Renal cortex interstitium (tissue), 15 donors: ENCODE measurements around the gene DAGLA. TPM values are rescaled to one million over a fixed set of nuclear protein-coding genes. Genes with fewer than 3 reads are reported as not detected.
"Not testable (repeated sequence)": the region's sequence is repeated elsewhere in the genome, so short reads cannot be mapped to it uniquely, and the experiment has no call there.

Source experiments
- DNase-seq, 11 donors: peaks; one replicate each; pipeline ENCODE4 v3.0.0-alpha.2; 2013; ENCODE audit warnings: low read depth in 9 of 11, low spot score in 4 of 11; ENCODE audit errors: extremely low read depth in 1 of 11
- long read RNA-seq, 16 experiments: transcript quantifications; one replicate each; lab custom pipeline, GENCODE V29; 2026
- polyA plus RNA-seq, 3 donors: library from polyadenylated mRNA; unstranded; fragments of 120-200 nt; gene quantifications; one replicate each; pipeline ENCODE4 v1.2.1, GENCODE V29; 2013; ENCODE audit not compliant: insufficient read length in 3 of 3

The DAGLA gene
- 1 to 10 TPM; 3.2 to 4.6 (median 4.4) TPM for polyA plus RNA-seq
- long read RNA-seq, donor 1, partial matches to known transcripts: 0 of 9 reads
- long read RNA-seq, donor 1, other reads (novel, unspliced or antisense): 9 of 9 reads
- long read RNA-seq, donor 2, partial matches to known transcripts: 25 of 43 reads
- long read RNA-seq, donor 2, other reads (novel, unspliced or antisense): 18 of 43 reads
- long read RNA-seq, donor 3: 0 reads
- long read RNA-seq, donor 4: 0 reads
- long read RNA-seq, donor 5: 0 reads
- long read RNA-seq, donor 6, partial matches to known transcripts: 0 of 10 reads
- long read RNA-seq, donor 6, other reads (novel, unspliced or antisense): 10 of 10 reads
- long read RNA-seq, donor 7: 0 reads
- long read RNA-seq, donor 8, partial matches to known transcripts: 19 of 19 reads
- long read RNA-seq, donor 8, other reads (novel, unspliced or antisense): 0 of 19 reads
- long read RNA-seq, donor 9: 0 reads
- long read RNA-seq, donor 10: 0 reads
- long read RNA-seq, donor 11, full-length matches to known transcripts: 1 of 1 reads
- long read RNA-seq, donor 11, partial matches to known transcripts: 0 of 1 reads
- long read RNA-seq, donor 11, other reads (novel, unspliced or antisense): 0 of 1 reads
- long read RNA-seq, donor 12: 0 reads
- long read RNA-seq, donor 13: 0 reads
- long read RNA-seq, donor 14: 0 reads
- long read RNA-seq, donor 15: 0 reads
- long read RNA-seq, donor 16, full-length matches to known transcripts: 1 of 69 reads
- long read RNA-seq, donor 16, partial matches to known transcripts: 43 of 69 reads
- long read RNA-seq, donor 16, other reads (novel, unspliced or antisense): 25 of 69 reads

GRCh38 chr11:61679893-61680621 lies at the start of gene DAGLA:
Gene DAGLA (plus strand): TSS chr11:61680391. CDS start chr11:61720156, 39,765 bp downstream.
- DNase-seq: peak in 5 of 11 donors; percentile 53 to 68 (median 63)

- DNase-seq: no peak
These were observed 48.1 kb upstream of the DAGLA start for GRCh38 chr11:61632096-61632495.

- no peak for DNase-seq
These were observed 44.9 kb upstream of the DAGLA start for GRCh38 chr11:61635304-61635703.

GRCh38 chr11:61635787-61636186 lies 44.4 kb upstream of the DAGLA start:
- no peak for DNase-seq

- DNase-seq: no peak
These were observed 43.5 kb upstream of the DAGLA start for GRCh38 chr11:61636676-61637075.

GRCh38 chr11:61637277-61637676 lies 42.9 kb upstream of the DAGLA start:
- no peak for DNase-seq

GRCh38 chr11:61639816-61640443 lies 40.3 kb upstream of the DAGLA start:
- DNase-seq: no peak

- no peak for DNase-seq
These were observed 38.0 kb upstream of the DAGLA start for GRCh38 chr11:61642162-61642561.

- DNase-seq: no peak
These were observed 34.9 kb upstream of the DAGLA start for GRCh38 chr11:61645179-61645868.

GRCh38 chr11:61647529-61647928 lies 32.7 kb upstream of the DAGLA start:
- DNase-seq: no peak

GRCh38 chr11:61650781-61651571 lies 29.2 kb upstream of the DAGLA start:
- DNase-seq: peak in 1 of 11 donors; percentile 45

- DNase-seq: no peak
These were observed 28.1 kb upstream of the DAGLA start for GRCh38 chr11:61652135-61652534.

GRCh38 chr11:61654397-61654829 lies 25.8 kb upstream of the DAGLA start:
- DNase-seq: no peak

- DNase-seq: not testable (repeated sequence)
These were observed 24.7 kb upstream of the DAGLA start for GRCh38 chr11:61655266-61656159.

- no peak for DNase-seq
These were observed 23.7 kb upstream of the DAGLA start for GRCh38 chr11:61656347-61657077.
